GM21737 (cell line): ENCODE measurements around the gene PHLDB1.
"Not testable (repeated sequence)": the region's sequence is repeated elsewhere in the genome, so short reads cannot be mapped to it uniquely, and the experiment has no call there.

Experiments used
- ATAC-seq: cut with Tn5 transposase; IDR thresholded peaks from one replicate; pipeline ENCODE4 v1.9.1; 2021; ENCODE audit warnings: mild to moderate bottlenecking, moderate library complexity; ENCODE audit not compliant: unreplicated experiment

PHLDB1 gene

GRCh38 chr11:118682939-118683338 lies 75.5 kb downstream of the PHLDB1 start:
- not testable (repeated sequence) for ATAC-seq

- no peak for ATAC-seq
Measured at GRCh38 chr11:118684187-118684586, 76.8 kb downstream of the PHLDB1 start.

DNA sequence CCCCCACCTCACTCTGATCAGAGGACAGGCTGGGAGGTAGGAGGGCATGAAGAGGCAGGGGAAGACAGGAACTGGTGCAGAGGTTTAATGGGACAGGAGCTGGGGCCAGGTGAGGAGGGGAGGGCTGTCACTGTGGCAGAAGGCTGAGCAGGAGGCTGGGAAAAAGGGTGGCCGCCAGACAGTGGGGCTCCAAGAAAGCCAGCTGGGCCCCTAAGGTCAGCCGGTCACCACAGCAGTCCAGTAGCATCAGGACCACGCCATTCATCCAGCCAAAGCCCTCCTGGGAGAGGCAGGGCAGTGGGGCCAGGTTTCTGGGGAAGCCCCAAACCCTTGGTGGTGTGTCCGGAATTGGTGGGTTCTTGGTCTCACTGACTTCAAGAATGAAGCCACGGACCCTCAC lies 80.5 kb downstream of the PHLDB1 start:
- ATAC-seq = no peak

DNA sequence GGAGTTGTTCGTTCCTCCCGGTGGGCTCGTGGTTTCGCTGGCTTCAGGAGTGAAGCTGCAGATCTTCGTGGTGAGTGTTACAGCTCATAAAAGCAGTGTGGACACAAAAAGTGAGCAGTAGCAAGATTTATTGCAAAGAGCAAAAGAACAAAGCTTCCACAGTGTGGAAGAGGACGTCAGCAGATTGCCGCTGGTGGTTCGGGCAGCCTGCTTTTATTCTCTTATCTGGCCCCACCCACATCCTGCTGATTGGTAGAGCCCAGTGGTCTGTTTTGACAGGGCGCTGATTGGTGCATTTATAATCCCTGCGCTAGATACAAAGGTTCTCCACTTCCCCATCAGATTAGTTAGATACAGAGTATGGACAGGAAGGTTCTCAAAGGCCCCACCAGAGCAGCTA lies 80.9 kb downstream of the PHLDB1 start:
- not testable (repeated sequence) for ATAC-seq

- ATAC-seq = no peak
Measured at GRCh38 chr11:118688851-118689502, 81.6 kb downstream of the PHLDB1 start.

- no peak for ATAC-seq
Measured at GRCh38 chr11:118689503-118689851, 82.1 kb downstream of the PHLDB1 start.

- ATAC-seq = peak; percentile 78
Measured at GRCh38 chr11:118689852-118690552, 82.6 kb downstream of the PHLDB1 start.

DNA sequence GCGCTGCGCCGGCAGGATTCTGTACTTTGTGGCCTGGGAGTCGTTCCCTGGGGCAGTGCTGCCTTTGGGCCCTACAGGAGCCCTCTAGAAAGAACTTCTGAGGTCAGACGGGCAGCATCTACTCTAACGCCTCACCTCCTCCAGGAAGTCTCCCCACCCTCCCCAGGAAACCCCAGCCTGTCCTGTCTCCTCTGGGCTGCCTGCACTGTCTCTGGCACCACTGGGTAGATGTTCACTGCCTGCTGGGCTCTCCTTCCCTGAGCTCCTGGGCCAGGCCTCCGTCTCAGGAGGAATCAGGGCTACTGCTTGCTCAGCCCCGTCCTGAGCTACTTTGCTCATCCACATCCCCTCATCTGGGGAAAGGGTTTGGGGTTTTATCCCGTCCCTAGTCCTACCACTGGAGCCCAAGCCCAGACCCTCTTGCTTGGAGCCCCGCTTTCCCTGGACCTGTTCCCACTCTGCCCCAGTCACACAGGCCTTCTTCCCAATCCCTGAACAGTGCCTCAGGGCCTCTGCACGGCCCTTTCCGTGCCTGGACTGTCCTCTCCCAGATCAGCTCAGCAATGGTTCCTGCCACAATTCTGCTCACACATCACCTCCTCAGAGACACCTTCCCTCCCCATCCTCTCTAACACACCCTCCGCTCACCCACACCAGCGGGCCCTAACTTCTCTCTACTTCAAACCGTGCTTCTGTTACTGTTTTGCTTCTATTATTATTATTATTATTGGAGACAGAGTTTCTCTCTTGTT lies 83.3 kb downstream of the PHLDB1 start:
- ATAC-seq = no peak

DNA sequence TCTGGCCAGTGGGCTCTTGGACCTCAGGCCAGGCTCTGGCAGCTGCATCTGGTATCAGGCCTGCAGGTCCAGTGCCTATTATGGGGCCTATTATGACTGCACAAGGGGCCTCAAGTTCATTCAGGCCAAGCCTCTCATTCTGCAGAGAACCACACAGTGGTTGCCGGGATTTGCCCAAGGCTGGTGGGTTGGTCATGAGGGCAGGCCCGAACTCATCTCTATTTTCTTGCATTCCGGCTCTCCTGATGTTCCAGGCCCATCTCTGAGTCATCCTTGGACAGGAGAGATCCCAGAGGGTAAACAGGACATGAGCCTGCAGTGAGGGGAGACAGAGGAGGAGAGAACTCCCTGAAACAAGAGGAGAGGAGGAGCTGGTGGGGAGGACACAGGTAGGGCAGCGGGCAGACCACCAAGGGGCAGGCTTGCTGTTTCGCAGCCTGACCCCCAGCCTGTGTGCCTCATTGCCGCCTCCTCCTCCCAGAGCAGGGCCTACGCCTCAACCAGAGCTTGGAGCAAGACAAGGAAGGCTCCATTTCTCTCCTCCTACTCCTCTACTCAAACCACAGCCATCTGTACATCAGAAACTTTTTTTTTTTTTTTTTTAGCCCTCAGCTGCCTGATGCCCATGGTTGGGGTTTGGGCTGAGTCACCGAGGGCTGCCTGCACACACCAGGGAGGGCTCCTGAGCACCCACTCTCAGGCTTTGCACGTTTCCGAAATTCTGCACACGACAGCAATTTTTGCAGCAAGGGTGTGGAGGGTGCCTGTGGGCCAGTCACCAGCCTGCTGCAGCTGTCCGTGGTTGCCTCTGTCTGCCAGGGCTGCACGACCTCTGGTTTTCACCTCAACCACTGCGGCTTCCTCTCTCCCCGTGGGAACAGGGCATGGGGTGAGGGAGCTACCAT lies 84.8 kb downstream of the PHLDB1 start:
- ATAC-seq = no peak

GRCh38 chr11:118694185-118694584 lies 86.8 kb downstream of the PHLDB1 start:
- no peak for ATAC-seq

DNA sequence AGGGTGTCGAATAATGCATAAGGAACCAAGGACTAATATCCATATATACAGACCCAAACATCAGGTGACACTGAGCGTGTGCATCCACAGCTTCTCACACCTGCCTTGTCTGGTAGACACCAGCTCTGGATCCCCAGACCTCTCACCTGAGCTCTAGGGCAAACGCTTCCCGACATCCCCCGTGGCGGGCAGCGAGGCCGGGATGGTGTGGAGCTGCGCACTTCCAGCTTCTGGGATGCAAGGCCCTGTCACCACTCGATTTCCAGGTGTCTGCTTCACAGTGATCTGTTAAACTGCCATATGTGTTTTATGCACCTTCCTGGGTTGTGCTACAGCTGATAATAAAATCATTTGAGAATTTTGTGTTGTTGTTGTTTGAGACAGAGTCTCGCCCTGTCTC lies 87.4 kb downstream of the PHLDB1 start:
- ATAC-seq = no peak

GRCh38 chr11:118696673-118697226 lies 89.3 kb downstream of the PHLDB1 start:
- ATAC-seq = no peak

DNA sequence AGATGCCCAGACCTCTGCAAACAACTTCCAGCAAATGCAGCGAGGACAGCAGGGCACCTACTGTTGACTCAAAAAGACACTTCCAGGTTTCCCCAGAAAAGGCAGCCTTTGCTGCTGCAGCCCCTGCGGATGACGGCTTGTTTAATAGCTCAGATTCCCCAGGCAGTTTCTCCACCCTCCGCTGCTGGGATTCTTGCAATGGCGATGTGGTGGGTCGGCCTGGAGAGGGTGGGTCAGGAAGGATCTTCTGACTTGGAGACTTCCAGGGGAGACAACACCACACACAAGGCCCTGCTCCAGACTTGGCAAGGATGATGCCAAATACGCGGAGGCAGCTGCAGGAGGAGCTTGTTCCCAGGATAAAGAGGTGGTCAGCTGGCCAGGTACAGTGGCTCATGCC lies 89.9 kb downstream of the PHLDB1 start:
- no peak for ATAC-seq

DNA sequence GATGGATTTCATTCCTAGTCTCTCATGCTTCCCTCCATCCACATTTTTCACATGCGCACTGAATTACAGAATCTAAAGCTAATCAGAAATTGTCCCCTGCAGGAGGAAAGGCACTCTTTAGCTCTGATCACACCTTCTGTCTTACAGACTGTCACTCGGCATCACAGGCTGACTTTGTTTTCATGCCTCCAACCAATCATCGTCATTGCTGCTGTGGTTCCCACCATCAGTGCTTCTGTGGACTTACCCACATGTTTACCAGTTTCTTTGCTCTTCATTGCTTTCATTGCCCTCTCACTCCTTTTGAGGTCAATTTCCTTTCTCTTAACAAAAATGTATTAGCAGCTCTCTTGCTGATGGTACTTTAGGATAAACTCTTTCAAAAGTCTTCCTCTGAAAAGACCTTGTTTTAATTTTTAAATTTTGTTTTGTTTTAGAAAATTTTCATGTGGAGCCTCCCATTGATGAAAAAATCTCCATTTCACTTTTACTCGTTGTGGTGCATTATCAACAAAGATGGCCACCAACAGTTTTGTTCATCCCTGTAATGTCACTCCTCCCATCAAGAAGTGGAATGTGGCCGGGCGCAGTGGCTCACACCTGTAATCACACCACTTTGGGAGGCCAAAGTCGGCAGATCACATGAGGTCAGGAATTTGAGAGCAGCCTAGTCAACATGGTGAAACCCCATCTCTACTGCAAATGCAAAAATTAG lies 92.2 kb downstream of the PHLDB1 start:
- ATAC-seq = no peak

DNA sequence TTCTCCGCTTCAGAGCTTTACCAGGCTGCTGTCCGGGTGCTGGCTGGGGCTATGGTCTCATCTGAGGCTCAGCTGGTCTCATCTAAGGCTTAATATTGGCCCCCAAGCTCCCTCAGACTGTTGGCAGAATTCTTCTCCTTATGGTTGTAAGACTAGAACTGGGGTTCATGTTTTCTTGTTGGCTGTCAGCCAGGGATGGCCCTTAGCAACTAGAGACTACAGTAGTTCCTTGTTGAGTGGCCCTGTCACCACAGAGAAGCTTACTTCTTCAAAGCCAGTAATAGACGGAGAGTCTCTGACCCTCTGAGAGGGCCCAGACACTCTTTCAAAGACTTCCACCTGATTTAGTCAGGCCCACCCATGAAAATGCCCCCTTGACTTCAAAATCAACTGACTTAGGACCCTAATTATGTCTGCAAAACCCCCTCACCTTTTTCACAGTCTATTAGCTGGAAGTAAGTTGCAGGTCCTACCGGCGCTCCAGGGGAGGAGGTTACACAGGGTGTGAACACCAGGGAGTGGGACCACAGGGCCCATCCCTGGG lies 96.2 kb downstream of the PHLDB1 start:
- no peak for ATAC-seq

DNA sequence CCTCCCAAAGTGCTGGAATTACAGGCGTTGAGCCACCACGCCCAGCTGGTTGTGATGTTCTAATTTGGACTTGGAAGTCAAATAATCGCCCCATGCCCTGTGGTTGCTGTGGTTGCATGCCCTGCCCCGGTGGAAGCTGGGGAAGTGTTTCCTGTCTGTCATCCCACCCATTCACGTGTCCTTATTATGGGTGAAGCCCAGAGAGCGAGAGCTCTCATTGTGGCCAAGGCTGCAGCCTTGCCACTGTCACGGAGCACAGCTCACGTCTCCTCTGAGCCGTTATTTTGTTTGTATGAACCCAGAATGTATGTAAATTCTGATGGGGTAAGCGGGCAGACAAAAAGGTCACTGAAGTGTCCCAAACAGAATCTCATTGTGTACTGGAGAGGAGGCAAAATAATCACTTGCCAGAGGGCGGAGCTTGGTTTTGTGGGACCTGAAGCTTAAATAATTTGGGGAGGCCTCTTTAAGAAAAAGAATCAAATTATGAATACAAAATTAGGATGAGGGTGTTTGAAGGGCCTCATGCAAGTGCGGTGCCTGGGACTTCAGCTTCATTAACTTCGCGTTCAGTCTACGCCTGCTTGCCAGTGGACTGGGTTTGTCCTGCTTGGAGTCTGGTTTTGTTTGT lies 97.8 kb downstream of the PHLDB1 start:
- ATAC-seq = no peak

GRCh38 chr11:118705791-118706545 lies 98.6 kb downstream of the PHLDB1 start:
- ATAC-seq = no peak

GRCh38 chr11:118706546-118706825 lies 99.1 kb downstream of the PHLDB1 start:
- no peak for ATAC-seq
